Measurements from ENCODE around the gene GRM1. TPM values are rescaled to one million over a fixed set of nuclear protein-coding genes. Genes with fewer than 3 reads are reported as not detected.

The GRM1 gene
- total RNA-seq, 1 donor from 2014 or later = not detected

- H3K4me1 ChIP-seq = no peaks in the 10 kb centered on the region
- no peak for DNase-seq (ENCODE audit: extremely low spot score in 2 of 2)
- TF ChIP-seq POLR2A (IDR thresholded peaks at IDR 0.05) = no peak
- no peak for TF ChIP-seq POLR2AphosphoS5 (IDR thresholded peaks at IDR 0.05; ENCODE audit: insufficient read depth in 1 of 2, low read depth in 1 of 2)
Measured at GRCh38 chr6:146419576-146419975, 390.7 kb downstream of the GRM1 start.

GRCh38 chr6:146420255-146420654 is 391.4 kb downstream of the GRM1 start:
- DNase-seq (ENCODE audit: extremely low spot score in 2 of 2) = no peak
- no peaks in the 10 kb centered on the region for H3K4me1 ChIP-seq
- intact Hi-C loops (cut with DNase I) = no loop called here
- TF ChIP-seq POLR2AphosphoS5 (IDR thresholded peaks at IDR 0.05; ENCODE audit: insufficient read depth in 1 of 2, low read depth in 1 of 2) = no peak
- TF ChIP-seq CTCF (IDR thresholded peaks at IDR 0.05) = no peak
- no peak for TF ChIP-seq POLR2A (IDR thresholded peaks at IDR 0.05)
- H3K4me3 ChIP-seq = no peak overlapping the region
- H3K9me3 ChIP-seq = no peaks in the 10 kb centered on the region
- H3K27me3 ChIP-seq = no peaks in the 10 kb centered on the region
- no peaks in the 10 kb centered on the region for H3K36me3 ChIP-seq
- no peak overlapping the region for H3K27ac ChIP-seq

More at GRCh38 chr6:146419576-146419975, 390.7 kb downstream of the GRM1 start:
- Histone ChIP-seq H3K36me3 (no peaks in the 10 kb centered on the region), H3K27me3 (no peaks in the 10 kb centered on the region), H3K4me3 (no peak overlapping the region), H3K9me3 (no peaks in the 10 kb centered on the region), H3K27ac (no peak overlapping the region)
- intact Hi-C loops (cut with DNase I) = no loop called here

- TF ChIP-seq POLR2AphosphoS5 (IDR thresholded peaks at IDR 0.05; ENCODE audit: insufficient read depth in 1 of 2, low read depth in 1 of 2) (no peak), CTCF (IDR thresholded peaks at IDR 0.05) (no peak), POLR2A (IDR thresholded peaks at IDR 0.05) (no peak)
- no peak overlapping the region for H3K27ac ChIP-seq
- H3K9me3 ChIP-seq = no peaks in the 10 kb centered on the region
- no peak for DNase-seq (ENCODE audit: extremely low spot score in 2 of 2)
- no peaks in the 10 kb centered on the region for H3K4me1 ChIP-seq
- no peaks in the 10 kb centered on the region for H3K36me3 ChIP-seq
- no peak overlapping the region for H3K4me3 ChIP-seq
- H3K27me3 ChIP-seq = no peaks in the 10 kb centered on the region
- intact Hi-C loops (cut with DNase I) = no loop called here
Measured at GRCh38 chr6:146422789-146423375, 394.0 kb downstream of the GRM1 start.

- H3K9me3 ChIP-seq = no peaks in the 10 kb centered on the region
- no peaks in the 10 kb centered on the region for H3K4me1 ChIP-seq
- no peak overlapping the region for H3K4me3 ChIP-seq
- TF ChIP-seq POLR2A (IDR thresholded peaks at IDR 0.05) (no peak), CTCF (IDR thresholded peaks at IDR 0.05) (no peak), POLR2AphosphoS5 (IDR thresholded peaks at IDR 0.05; ENCODE audit: insufficient read depth in 1 of 2, low read depth in 1 of 2) (no peak)
- H3K36me3 ChIP-seq = no peaks in the 10 kb centered on the region
- H3K27me3 ChIP-seq = no peaks in the 10 kb centered on the region
- DNase-seq (ENCODE audit: extremely low spot score in 2 of 2) = no peak
- no peak overlapping the region for H3K27ac ChIP-seq
- intact Hi-C loops (cut with DNase I) = no loop called here
Measured at GRCh38 chr6:146423452-146423851, 394.6 kb downstream of the GRM1 start.

- intact Hi-C loops (cut with DNase I) = no loop called here
- Histone ChIP-seq H3K27me3 (no peaks in the 10 kb centered on the region), H3K4me1 (no peaks in the 10 kb centered on the region), H3K9me3 (no peaks in the 10 kb centered on the region), H3K27ac (no peak overlapping the region), H3K4me3 (no peak overlapping the region), H3K36me3 (no peaks in the 10 kb centered on the region)
- TF ChIP-seq POLR2AphosphoS5 (IDR thresholded peaks at IDR 0.05; ENCODE audit: insufficient read depth in 1 of 2, low read depth in 1 of 2) (no peak), POLR2A (IDR thresholded peaks at IDR 0.05) (no peak), CTCF (IDR thresholded peaks at IDR 0.05) (no peak)
- DNase-seq (ENCODE audit: extremely low spot score in 2 of 2) = no peak
Measured at GRCh38 chr6:146426516-146426915, 397.7 kb downstream of the GRM1 start.
